Loucy (cell line): ENCODE results near the gene PHACTR4.
A peak's percentile ranks its signal among the peaks of the same experiment; 100 is the strongest.

Source experiments
- H2AFZ ChIP-seq: fragments of 200-600 bp; sonication (generic); 2 replicates; pipeline ENCODE4 v1.6.0; 2016; ENCODE audit warnings: antibody characterized with exemption, mild to moderate bottlenecking, low read length, moderate library complexity
- H3F3A ChIP-seq: fragments of 200-600 bp; 2 replicates; pipeline ENCODE4 v1.6.0; 2016; ENCODE audit warnings: antibody characterized with exemption, low read depth, mild to moderate bottlenecking
- H3K27me3 ChIP-seq: fragments of 200-600 bp; sonication (generic); 2 replicates; pipeline ENCODE4 v1.6.1; 2014; ENCODE audit warnings: low read length, mild to moderate bottlenecking; ENCODE audit not compliant: insufficient read depth, poor library complexity, severe bottlenecking
- H3K36me3 ChIP-seq: fragments of 200-600 bp; sonication (generic); 2 replicates; pipeline ENCODE4 v1.6.1; 2016; ENCODE audit warnings: low read length; ENCODE audit not compliant: insufficient read depth
- H3K4me1 ChIP-seq: fragments of 200-600 bp; sonication (generic); 2 replicates; pipeline ENCODE4 v1.5.1; 2014; ENCODE audit warnings: low read length, mild to moderate bottlenecking; ENCODE audit not compliant: insufficient read depth, poor library complexity, severe bottlenecking
- H3K4me2 ChIP-seq: fragments of 200-600 bp; sonication (generic); 2 replicates; pipeline ENCODE4 v1.6.0; 2014; ENCODE audit warnings: antibody characterized with exemption, low read length, low read depth, mild to moderate bottlenecking; ENCODE audit not compliant: poor library complexity, severe bottlenecking
- H3K4me3 ChIP-seq: fragments of 200-600 bp; sonication (generic); 2 replicates; pipeline ENCODE4 v1.5.1; 2014; ENCODE audit warnings: low read length, mild to moderate bottlenecking, mixed read lengths; ENCODE audit not compliant: poor library complexity, severe bottlenecking
- H3K79me2 ChIP-seq: fragments of 200-600 bp; sonication (generic); 2 replicates; pipeline ENCODE4 v1.6.1; 2014; ENCODE audit warnings: low read length; ENCODE audit not compliant: insufficient read depth
- H3K9ac ChIP-seq: fragments of 200-600 bp; sonication (generic); 2 replicates; pipeline ENCODE4 v1.6.0; 2014; ENCODE audit warnings: mild to moderate bottlenecking, low read depth, low read length, moderate library complexity; ENCODE audit not compliant: poor library complexity, severe bottlenecking
- H3K9me2 ChIP-seq: fragments of 200-600 bp; sonication (generic); replicated peaks from 2 replicates; pipeline ENCODE4 v1.6.1; 2016; ENCODE audit warnings: low read depth, low read length, mixed read lengths
- H3K9me3 ChIP-seq: fragments of 200-600 bp; sonication (generic); 2 replicates; pipeline ENCODE4 v1.6.1; 2014; ENCODE audit warnings: mild to moderate bottlenecking, antibody characterized with exemption, low read length, low read depth; ENCODE audit not compliant: insufficient read depth
- H4K20me1 ChIP-seq: fragments of 200-600 bp; sonication (generic); 2 replicates; pipeline ENCODE4 v1.6.0; 2014; ENCODE audit warnings: antibody characterized with exemption, low read length, mild to moderate bottlenecking; ENCODE audit not compliant: insufficient read depth, poor library complexity, severe bottlenecking
- EZH2phosphoT487 ChIP-seq: fragments of 200-600 bp; IDR thresholded peaks from 2 replicates; pipeline ENCODE4 v1.6.1; 2018; ENCODE audit warnings: antibody characterized with exemption, mild to moderate bottlenecking, moderate library complexity, borderline replicate concordance
- TF ChIP-seq, protein P1 (sequence below): fragments of 200-600 bp; sonication (generic); conservative IDR thresholded peaks from 2 replicates; pipeline ENCODE4 v1.5.1; 2014; ENCODE audit warnings: mild to moderate bottlenecking, antibody characterized with exemption, low read length

The PHACTR4 gene

DNA sequence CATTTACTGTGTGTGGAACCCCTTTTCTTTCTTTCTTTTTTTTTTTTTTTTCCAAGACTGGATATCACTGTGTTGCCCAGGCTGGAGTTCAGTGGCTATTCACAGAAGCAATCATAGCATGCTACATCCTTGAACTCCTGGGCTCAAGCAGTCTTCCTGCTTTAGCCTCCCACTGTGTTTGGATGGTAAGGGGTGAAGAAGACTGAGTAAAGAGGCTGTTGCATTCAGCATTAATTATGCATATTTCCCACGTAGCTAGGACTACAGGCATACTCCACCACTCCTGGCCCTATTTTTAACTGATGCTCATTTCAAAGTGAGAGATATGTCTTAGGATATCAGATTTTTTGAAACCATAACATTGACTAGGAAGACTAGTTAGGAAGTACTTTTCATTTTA, 39.5 kb downstream of the PHACTR4 start:
- H3K4me1 ChIP-seq: no peaks in the 10 kb centered on the region
- no peaks in the 10 kb centered on the region for H3K27me3 ChIP-seq
- H3K79me2 ChIP-seq: peaks cover 57% of the 10 kb centered on the region
- peaks cover 12% of the 10 kb centered on the region; the same call in 1 of the 2 replicates for H3K36me3 ChIP-seq
- H3K9ac ChIP-seq: no peak overlapping the region
- H3K9me2 ChIP-seq: no peaks in the 10 kb centered on the region
- no peak overlapping the region for H3K4me2 ChIP-seq
- H2AFZ ChIP-seq: no peak overlapping the region
- no peak overlapping the region for H3K4me3 ChIP-seq
- TF ChIP-seq, protein P1, sequence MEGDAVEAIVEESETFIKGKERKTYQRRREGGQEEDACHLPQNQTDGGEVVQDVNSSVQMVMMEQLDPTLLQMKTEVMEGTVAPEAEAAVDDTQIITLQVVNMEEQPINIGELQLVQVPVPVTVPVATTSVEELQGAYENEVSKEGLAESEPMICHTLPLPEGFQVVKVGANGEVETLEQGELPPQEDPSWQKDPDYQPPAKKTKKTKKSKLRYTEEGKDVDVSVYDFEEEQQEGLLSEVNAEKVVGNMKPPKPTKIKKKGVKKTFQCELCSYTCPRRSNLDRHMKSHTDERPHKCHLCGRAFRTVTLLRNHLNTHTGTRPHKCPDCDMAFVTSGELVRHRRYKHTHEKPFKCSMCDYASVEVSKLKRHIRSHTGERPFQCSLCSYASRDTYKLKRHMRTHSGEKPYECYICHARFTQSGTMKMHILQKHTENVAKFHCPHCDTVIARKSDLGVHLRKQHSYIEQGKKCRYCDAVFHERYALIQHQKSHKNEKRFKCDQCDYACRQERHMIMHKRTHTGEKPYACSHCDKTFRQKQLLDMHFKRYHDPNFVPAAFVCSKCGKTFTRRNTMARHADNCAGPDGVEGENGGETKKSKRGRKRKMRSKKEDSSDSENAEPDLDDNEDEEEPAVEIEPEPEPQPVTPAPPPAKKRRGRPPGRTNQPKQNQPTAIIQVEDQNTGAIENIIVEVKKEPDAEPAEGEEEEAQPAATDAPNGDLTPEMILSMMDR: no peak
- H4K20me1 ChIP-seq: no peaks in the 10 kb centered on the region
- H3K9me3 ChIP-seq: no peaks in the 10 kb centered on the region
- H3F3A ChIP-seq: no peaks in the 10 kb centered on the region

DNA sequence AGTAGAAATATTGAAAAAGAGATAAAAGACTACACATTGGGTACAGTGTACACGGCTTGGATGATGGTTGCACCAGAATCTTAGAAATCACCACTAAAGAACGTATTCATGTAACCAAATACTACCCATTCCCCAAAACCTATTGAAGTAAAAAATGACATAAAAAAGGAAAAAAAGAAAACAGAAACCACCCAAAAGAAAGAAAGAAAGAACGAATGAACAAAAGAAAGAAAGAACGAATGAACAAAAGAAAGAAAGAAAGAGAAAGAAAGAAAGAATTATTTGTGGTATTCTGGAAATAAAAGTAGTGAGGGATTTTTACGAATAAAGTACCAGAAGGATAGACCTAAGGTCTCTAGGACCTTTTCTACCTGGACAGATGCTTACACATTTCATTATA, 42.1 kb downstream of the PHACTR4 start:
- TF ChIP-seq, protein P1: no peak
- TF ChIP-seq EZH2phosphoT487: no peak
- Histone ChIP-seq H3K4me2 (no peak overlapping the region), H3K36me3 (peaks cover 12% of the 10 kb centered on the region; the same call in 1 of the 2 replicates), H3K4me3 (no peak overlapping the region), H2AFZ (no peak overlapping the region), H3K9ac (no peak overlapping the region), H3K9me2 (no peaks in the 10 kb centered on the region), H4K20me1 (no peaks in the 10 kb centered on the region), H3K27me3 (no peaks in the 10 kb centered on the region), H3K79me2 (peaks cover 57% of the 10 kb centered on the region), H3K9me3 (no peaks in the 10 kb centered on the region), H3F3A (no peaks in the 10 kb centered on the region), H3K4me1 (peaks cover 12% of the 10 kb centered on the region)

DNA sequence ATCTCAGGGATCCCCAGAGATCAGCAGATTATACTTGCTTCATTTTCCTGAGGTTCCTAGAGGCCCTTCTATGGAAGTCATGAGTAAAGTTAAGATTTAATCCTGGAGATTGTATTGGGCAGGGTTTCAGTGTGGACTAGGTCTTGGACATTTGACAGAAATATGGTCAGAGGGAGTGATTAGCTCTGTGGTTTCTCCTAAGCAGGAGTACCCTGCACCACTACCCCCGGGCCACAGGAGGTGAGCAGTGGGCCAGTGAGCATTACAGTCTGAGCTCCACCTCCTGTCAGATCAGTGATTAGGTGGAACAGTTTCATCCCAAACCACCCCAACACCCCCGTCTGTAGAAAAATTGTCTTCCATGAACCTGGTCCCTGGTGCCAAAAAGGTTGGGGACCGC, 43.2 kb downstream of the PHACTR4 start:
- Histone ChIP-seq H2AFZ (no peak overlapping the region), H3K4me2 (no peak overlapping the region), H3K79me2 (peaks cover 53% of the 10 kb centered on the region), H3F3A (no peaks in the 10 kb centered on the region; the same call in 1 of the 2 replicates), H3K4me3 (no peak overlapping the region), H3K9ac (no peak overlapping the region), H3K36me3 (peaks cover 12% of the 10 kb centered on the region; the same call in 1 of the 2 replicates), H3K9me2 (no peaks in the 10 kb centered on the region), H3K9me3 (no peaks in the 10 kb centered on the region), H3K4me1 (peaks cover 22% of the 10 kb centered on the region), H3K27me3 (no peaks in the 10 kb centered on the region), H4K20me1 (no peaks in the 10 kb centered on the region)
- TF ChIP-seq EZH2phosphoT487: no peak
- TF ChIP-seq, protein P1: 0 out of 2 replicates have a peak, but pooled peaks have one; percentile 16
